ENCODE data around the gene TRA2A.
A peak's percentile ranks its signal among the peaks of the same experiment; 100 is the strongest.

TRA2A gene

GRCh38 chr7:23467806-23468525, 63.8 kb downstream of the TRA2A start:
- H3K79me2 ChIP-seq (ENCODE audit: control insufficient read depth, low read length): peaks cover 91% of the 10 kb centered on the region
- peaks cover 46% of the 10 kb centered on the region for H3K4me1 ChIP-seq (ENCODE audit: control insufficient read depth, low read length)
- peak overlapping the region; percentile 94 for H3K4me2 ChIP-seq (ENCODE audit: low read length)
- H3K9me3 ChIP-seq (ENCODE audit: control insufficient read depth, insufficient read depth, low read length): no peaks in the 10 kb centered on the region
- peaks cover 51% of the 10 kb centered on the region for H4K20me1 ChIP-seq (ENCODE audit: control insufficient read depth, insufficient read depth, low read depth, low read length)
- H3K27ac ChIP-seq (ENCODE audit: low read depth, low read length): peak overlapping the region; percentile 95
- TF ChIP-seq CTCF (IDR thresholded peaks at IDR 0.05; ENCODE audit: low read depth, low read length, poor library complexity, severe bottlenecking) (no peak), EZH2phosphoT487 (IDR thresholded peaks at IDR 0.05; ENCODE audit: borderline replicate concordance, low read length) (no peak)
- H3K4me3 ChIP-seq (ENCODE audit: low read length): peak overlapping the region; percentile 75
- H3K27me3 ChIP-seq (ENCODE audit: control insufficient read depth, low read length): no peaks in the 10 kb centered on the region
- peaks cover 85% of the 10 kb centered on the region for H3K36me3 ChIP-seq (ENCODE audit: control insufficient read depth, low read length)
- H3K9me2 ChIP-seq (replicated peaks; ENCODE audit: control insufficient read depth, low read length): no peaks in the 10 kb centered on the region
- peaks cover 25% of the 10 kb centered on the region for H3F3A ChIP-seq (ENCODE audit: control insufficient read depth, insufficient read depth)

GRCh38 chr7:23467291-23467805, 64.4 kb downstream of the TRA2A start:
- peaks cover 46% of the 10 kb centered on the region for H3K4me1 ChIP-seq (ENCODE audit: control insufficient read depth, low read length)
- peaks cover 56% of the 10 kb centered on the region for H4K20me1 ChIP-seq (ENCODE audit: control insufficient read depth, insufficient read depth, low read depth, low read length)
- H3K36me3 ChIP-seq (ENCODE audit: control insufficient read depth, low read length): peaks cover 85% of the 10 kb centered on the region
- H3K79me2 ChIP-seq (ENCODE audit: control insufficient read depth, low read length): peaks cover 91% of the 10 kb centered on the region
- peak overlapping the region; percentile 94 for H3K4me2 ChIP-seq (ENCODE audit: low read length)
- no peaks in the 10 kb centered on the region for H3K9me2 ChIP-seq (replicated peaks; ENCODE audit: control insufficient read depth, low read length)
- 0 out of 2 replicates have a peak overlapping the region, but pooled peaks have one; percentile 95 for H3K27ac ChIP-seq (ENCODE audit: low read depth, low read length)
- H3K9me3 ChIP-seq (ENCODE audit: control insufficient read depth, insufficient read depth, low read length): no peaks in the 10 kb centered on the region
- peak overlapping the region; percentile 75 for H3K4me3 ChIP-seq (ENCODE audit: low read length)
- H3K27me3 ChIP-seq (ENCODE audit: control insufficient read depth, low read length): no peaks in the 10 kb centered on the region
- peaks cover 18% of the 10 kb centered on the region for H3F3A ChIP-seq (ENCODE audit: control insufficient read depth, insufficient read depth)
- no peak for TF ChIP-seq CTCF (IDR thresholded peaks at IDR 0.05; ENCODE audit: low read depth, low read length, poor library complexity, severe bottlenecking)
- no peak for TF ChIP-seq EZH2phosphoT487 (IDR thresholded peaks at IDR 0.05; ENCODE audit: borderline replicate concordance, low read length)

GRCh38 chr7:23462846-23463245, 68.9 kb downstream of the TRA2A start:
- Histone ChIP-seq H3K4me1 (ENCODE audit: control insufficient read depth, low read length) (peaks cover 54% of the 10 kb centered on the region), H3F3A (ENCODE audit: control insufficient read depth, insufficient read depth) (0 out of 2 replicates have a peak, but pooled peaks cover 3% of the 10 kb centered on the region), H3K79me2 (ENCODE audit: control insufficient read depth, low read length) (peaks cover 100% of the 10 kb centered on the region), H3K9me2 (replicated peaks; ENCODE audit: control insufficient read depth, low read length) (no peaks in the 10 kb centered on the region), H3K27me3 (ENCODE audit: control insufficient read depth, low read length) (no peaks in the 10 kb centered on the region), H3K27ac (ENCODE audit: low read depth, low read length) (no peak overlapping the region), H3K9me3 (ENCODE audit: control insufficient read depth, insufficient read depth, low read length) (no peaks in the 10 kb centered on the region), H3K4me2 (ENCODE audit: low read length) (peak overlapping the region; percentile 18), H3K36me3 (ENCODE audit: control insufficient read depth, low read length) (peaks cover 96% of the 10 kb centered on the region), H3K4me3 (ENCODE audit: low read length) (0 out of 2 replicates have a peak overlapping the region, but pooled peaks have one; percentile 2), H4K20me1 (ENCODE audit: control insufficient read depth, insufficient read depth, low read depth, low read length) (peaks cover 73% of the 10 kb centered on the region)
- peak; percentile 16 for TF ChIP-seq CTCF (IDR thresholded peaks at IDR 0.05; ENCODE audit: low read depth, low read length, poor library complexity, severe bottlenecking)
- TF ChIP-seq EZH2phosphoT487 (IDR thresholded peaks at IDR 0.05; ENCODE audit: borderline replicate concordance, low read length): no peak
